GM20000 (cell line): Measurements from ENCODE around the gene AKT1S1.

Source experiments
- DNase-seq: peaks from one replicate; pipeline ENCODE4 v3.0.0; 2012; ENCODE audit warnings: low spot score
- TF ChIP-seq, protein P1 (sequence below): IDR thresholded peaks from 2 replicates; pipeline ENCODE4 v1.5.1; 2012; ENCODE audit warnings: mild to moderate bottlenecking, control low read depth; ENCODE audit errors: extremely low read depth, missing control alignments

The AKT1S1 gene

DNA sequence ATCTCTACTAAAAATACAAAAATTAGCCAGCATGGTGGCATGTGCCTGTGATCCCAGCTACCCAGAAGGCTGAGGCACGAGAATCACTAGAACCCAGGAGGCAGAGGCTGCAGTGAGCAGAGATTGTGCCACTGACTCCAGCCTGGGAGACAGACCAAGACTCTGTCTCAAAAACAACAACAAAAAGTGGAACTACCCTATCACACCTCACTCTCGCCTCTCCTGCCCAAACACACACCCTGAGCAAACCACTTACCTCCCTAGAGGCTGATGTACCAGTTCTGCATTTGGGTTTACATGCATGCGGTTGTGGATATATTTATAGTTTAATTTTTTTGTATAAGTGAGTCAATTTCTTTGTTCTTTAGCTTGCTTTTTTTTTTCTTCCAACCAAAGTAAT, 33.9 kb downstream of the AKT1S1 start:
- DNase-seq: no peak

DNA sequence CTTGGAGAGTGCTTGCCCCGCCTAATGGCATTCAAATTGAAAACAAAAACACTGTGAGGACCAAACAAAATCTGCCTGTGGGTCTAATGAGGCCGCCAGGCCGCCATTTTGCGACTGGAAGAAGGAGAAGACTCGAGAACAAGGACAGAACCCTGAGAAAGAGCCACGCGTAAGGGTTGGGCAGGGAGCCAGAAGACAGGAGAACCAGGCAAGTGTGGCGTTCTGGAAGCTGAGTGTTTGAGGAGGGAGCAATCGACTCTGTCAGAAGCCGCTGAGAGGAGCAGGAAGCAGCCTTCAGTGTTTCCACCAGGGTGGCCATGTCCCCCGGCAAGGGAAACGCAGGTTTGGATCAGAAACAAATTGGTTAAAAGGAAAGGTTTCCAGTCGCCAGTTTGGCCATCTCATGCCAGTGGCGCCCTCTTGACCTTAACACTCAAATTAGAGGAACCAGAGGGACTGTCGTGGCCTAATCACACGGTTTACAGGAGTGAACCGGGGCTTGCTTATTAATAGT, 36.4 kb downstream of the AKT1S1 start:
- DNase-seq: no peak
- TF ChIP-seq, protein P1, sequence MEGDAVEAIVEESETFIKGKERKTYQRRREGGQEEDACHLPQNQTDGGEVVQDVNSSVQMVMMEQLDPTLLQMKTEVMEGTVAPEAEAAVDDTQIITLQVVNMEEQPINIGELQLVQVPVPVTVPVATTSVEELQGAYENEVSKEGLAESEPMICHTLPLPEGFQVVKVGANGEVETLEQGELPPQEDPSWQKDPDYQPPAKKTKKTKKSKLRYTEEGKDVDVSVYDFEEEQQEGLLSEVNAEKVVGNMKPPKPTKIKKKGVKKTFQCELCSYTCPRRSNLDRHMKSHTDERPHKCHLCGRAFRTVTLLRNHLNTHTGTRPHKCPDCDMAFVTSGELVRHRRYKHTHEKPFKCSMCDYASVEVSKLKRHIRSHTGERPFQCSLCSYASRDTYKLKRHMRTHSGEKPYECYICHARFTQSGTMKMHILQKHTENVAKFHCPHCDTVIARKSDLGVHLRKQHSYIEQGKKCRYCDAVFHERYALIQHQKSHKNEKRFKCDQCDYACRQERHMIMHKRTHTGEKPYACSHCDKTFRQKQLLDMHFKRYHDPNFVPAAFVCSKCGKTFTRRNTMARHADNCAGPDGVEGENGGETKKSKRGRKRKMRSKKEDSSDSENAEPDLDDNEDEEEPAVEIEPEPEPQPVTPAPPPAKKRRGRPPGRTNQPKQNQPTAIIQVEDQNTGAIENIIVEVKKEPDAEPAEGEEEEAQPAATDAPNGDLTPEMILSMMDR: no peak

More for the DNA sequence above, 33.9 kb downstream of the AKT1S1 start:
- TF ChIP-seq, protein P1: no peak

DNA sequence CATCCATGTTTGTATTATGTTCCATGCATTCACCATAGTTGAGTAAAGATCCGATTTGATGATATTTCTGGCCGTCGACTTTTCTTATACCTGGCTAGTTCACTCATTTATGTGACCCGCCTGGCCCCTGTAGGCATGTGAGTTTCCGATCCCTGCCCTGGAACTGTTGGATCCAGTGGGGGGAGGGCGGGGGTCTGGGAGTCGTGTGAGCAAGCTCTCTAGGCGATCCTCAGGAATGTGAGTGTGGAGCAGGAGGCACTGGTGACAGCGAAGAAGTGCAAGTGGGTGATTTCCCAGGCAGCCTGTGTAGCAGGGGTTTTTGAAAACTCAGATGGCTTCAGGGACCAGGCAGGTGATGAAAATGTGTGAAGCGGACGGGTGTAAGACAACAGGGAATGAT, 36.8 kb downstream of the AKT1S1 start:
- TF ChIP-seq, protein P1: no peak
- DNase-seq: no peak

DNA sequence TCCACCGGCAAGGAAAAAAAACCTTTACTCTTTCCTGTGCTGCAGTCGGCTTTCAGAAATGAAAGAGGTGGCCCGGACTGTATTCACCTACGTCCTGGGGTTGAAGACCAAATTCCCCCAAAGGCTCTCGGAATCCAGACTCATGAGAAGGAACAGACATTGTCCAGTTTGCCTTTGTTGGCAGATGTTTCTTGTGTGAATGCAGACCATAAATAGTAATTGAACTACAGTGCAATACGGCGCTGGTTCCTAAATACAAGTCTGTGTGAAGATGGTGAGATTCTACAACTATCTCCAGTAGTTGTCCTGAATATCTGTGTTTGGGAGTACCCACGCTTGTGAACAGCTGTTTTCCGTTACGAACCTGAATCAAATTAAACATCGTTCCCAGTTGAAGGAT, 37.4 kb downstream of the AKT1S1 start:
- TF ChIP-seq, protein P1: no peak
- no peak for DNase-seq

DNA sequence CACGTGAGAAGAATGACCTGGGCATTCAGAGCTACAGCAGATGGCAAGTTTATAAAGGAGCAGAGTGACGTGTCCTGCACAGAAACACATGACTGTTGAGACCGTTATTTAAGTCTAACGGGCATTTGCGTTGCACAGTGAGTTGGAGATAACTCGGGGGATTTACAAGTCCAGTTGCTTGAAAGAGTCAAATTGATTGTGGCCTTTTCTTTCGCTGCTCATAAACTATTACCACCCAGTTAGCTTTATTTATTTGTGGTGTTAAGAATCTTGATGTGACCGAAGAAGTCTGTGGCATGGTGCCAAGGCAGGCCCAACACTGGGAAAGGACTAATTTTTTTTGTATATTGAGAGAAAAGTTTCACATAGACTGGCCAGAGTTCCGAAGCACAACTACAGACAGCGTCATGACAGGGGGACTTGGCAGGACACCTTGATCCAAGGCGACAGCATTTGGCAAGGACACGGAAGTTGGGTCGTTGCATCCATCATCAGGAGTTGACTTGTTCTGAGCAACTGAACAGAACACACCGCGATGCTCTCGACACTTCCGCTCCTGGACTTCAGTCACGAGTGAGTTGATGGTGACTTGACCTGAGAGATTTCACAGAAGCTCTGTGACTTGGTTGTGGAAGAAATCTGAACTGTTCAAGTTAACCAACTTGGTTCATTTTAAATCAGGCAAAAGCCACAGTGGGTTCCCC, 38.1 kb downstream of the AKT1S1 start:
- TF ChIP-seq, protein P1: no peak

DNA sequence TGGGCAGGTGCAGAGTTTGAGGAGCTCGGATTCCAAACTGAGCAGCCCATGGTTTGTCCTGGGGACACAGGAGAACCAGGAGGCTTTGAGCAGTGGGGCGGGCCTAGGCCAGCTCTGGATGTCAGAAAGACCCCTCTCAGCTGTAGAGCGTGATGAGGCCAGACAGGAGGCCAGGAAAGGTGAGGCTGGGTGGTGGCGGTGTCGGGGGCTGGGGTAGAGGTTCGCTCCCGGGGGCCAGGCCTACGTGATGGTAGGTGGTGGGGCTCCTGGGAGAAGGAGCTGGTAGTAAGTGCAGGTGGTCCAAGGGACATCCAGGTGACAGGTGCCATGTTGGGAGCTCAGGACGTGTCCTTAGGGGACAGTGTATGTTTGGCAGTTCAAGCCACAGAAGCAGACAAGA, 39.7 kb downstream of the AKT1S1 start:
- no peak for DNase-seq
- TF ChIP-seq, protein P1: no peak

More for the DNA sequence above, 38.1 kb downstream of the AKT1S1 start:
- no peak for DNase-seq

DNA sequence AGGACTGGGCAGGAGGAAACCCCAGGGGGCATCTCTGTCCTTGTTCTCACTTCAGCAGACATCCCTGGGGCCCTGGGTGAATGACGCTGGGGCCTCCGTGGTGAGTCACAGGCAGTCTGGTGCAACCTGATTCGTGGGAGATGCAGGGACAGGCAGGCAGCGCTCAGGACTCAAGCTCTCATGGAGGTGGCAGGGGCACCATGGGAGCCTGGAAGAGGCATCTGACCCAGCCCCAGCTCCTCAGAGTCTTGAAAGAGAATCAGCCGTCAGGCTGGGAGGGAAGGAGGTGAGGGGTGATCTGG, 40.2 kb downstream of the AKT1S1 start:
- TF ChIP-seq, protein P1: no peak
- no peak for DNase-seq
